ENCODE measurements around the gene WDR70.
"Not testable (repeated sequence)": the region's sequence is repeated elsewhere in the genome, so short reads cannot be mapped to it uniquely, and the experiment has no call there.

DNA sequence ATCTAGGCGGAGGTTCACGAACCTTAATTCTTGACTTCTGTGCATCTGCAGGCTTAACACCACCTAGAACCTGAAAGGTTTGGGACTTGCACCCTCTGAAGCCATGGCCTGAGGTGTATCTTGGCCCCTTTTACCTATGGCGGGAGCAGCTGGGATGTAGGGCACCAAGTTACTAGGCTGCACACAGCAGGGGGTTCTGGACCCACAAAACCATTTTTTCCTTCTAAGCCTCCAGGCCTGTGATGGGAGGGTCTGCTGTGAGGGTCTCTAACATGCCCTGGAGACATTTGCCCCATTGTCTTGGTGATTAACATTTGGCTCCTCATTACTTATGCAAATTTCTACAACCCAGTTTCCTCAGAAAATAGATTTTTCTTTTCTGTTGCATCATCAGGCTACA, 102.3 kb downstream of the WDR70 start:
- TF ChIP-seq, protein P1, sequence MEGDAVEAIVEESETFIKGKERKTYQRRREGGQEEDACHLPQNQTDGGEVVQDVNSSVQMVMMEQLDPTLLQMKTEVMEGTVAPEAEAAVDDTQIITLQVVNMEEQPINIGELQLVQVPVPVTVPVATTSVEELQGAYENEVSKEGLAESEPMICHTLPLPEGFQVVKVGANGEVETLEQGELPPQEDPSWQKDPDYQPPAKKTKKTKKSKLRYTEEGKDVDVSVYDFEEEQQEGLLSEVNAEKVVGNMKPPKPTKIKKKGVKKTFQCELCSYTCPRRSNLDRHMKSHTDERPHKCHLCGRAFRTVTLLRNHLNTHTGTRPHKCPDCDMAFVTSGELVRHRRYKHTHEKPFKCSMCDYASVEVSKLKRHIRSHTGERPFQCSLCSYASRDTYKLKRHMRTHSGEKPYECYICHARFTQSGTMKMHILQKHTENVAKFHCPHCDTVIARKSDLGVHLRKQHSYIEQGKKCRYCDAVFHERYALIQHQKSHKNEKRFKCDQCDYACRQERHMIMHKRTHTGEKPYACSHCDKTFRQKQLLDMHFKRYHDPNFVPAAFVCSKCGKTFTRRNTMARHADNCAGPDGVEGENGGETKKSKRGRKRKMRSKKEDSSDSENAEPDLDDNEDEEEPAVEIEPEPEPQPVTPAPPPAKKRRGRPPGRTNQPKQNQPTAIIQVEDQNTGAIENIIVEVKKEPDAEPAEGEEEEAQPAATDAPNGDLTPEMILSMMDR (conservative IDR thresholded peaks at IDR 0.05; ENCODE audit: low read length): not testable (repeated sequence)
- TF ChIP-seq EZH2phosphoT487 (IDR thresholded peaks at IDR 0.05; ENCODE audit: borderline replicate concordance): not testable (repeated sequence)

Data from Loucy (cell line).